ELR (cell line): Measurements from ENCODE around the gene TSPAN6.

Experiments
- DNase-seq: peaks from one replicate; pipeline ENCODE4 v3.0.0-alpha.2; 2015; ENCODE audit warnings: low read depth

The TSPAN6 gene

DNA sequence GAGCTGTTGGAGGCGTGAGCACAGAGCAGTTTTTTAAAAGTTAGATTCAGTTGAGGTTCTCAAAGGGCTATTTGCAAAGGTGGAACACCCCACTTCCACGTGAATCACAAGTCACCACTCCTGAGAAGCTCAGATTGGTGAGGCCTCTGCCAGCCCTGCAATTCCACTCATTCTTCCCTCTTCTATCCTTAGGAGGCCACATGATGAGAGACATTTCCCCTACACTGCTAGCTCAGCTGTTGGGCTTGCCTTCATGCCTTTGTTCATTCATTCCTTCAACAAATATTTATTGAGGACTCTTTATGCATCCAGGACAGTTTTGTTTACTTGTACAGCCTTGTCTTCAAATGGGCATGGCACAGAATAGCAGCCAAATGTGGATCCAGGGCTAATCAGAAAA is 11.1 kb upstream of the TSPAN6 start:
- no peak for DNase-seq

DNA sequence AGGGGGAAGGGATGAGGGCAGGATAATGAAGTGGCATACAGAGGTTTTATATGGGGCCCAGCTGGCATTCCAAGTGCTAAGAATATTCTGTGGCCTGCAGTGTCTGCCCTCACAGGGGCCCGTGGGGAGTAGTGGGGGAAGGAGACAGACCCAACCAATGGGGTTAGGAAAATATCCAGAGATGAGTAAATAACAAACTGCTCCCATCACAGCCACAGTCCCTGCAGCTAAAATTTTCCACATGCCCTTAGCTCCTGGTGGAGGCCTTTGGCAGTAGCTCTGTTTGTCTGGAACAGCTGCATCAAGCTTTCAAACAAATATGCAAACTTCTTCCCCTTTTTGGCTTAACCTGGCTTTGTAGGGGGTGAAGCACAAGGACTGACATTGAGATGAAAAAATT is 10.5 kb upstream of the TSPAN6 start:
- no peak for DNase-seq

DNA sequence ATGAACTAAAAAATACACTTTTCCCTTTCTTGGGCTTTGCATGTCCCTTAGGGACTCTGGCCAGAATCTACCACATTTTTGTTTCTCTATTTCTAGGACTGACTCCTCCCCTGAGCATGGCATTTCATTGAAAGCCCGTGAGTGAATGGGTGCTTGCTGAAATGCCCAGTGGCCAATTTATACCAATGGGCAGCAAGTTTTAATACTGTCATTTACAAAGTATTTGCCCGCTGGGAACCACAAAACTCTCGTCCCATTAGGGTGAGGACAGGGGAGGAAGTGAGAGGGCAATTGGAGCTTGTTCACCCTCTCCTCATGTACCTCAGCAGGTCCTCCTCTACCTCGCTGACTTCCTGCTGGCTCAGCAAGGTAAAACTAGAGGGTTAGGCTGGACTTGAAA is 8.5 kb upstream of the TSPAN6 start:
- peak; percentile 43 for DNase-seq

DNA sequence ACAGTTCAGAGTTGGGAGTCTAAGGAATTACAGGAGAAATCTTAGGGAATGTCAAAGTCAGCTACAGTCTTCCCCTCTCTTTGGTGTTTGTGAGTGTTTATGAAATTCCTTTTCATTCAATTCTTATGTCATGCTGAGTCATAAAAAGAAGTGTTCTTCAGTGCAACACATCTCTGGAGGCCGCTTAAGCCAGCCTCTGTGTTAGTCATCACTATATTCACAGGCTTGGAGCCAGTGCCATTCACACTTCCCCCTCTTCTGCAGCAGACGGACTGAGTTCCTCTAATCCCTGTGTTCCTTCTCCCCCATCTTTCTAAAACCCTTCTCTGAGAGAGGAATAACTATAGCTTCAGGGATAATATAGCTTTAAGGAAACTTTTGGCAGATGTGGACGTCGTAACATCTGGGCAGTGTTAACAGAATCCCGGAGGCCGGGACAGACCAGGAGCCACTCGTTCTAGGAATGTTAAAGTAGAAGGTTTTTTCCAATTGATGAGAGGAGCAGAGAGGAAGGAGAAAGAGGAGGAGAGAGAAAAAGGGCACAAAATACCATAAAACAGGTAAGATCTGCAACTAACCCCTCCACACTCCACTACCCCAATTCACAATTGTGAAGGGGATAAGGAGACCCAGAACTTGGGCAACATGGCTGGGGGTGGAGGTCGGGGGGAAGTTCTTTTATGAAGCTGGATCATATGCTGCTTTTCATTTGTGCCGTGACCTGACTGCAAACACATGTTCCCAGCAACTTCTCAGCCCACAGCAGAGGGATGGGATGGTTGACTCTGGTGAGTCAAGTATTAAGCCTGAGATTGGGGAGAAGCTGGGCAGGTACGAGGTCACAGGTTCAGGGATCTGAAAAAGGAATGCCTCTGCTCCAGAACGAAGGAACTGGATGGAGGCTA is 7.6 kb upstream of the TSPAN6 start, which contains the start of gene SRPX2:
SRPX2 (plus strand) TSS at position 244 of the 905 bp plus-strand sequence. CDS start 2,124 bp downstream, outside the sequence.
- DNase-seq, result peak; percentile 92

DNA sequence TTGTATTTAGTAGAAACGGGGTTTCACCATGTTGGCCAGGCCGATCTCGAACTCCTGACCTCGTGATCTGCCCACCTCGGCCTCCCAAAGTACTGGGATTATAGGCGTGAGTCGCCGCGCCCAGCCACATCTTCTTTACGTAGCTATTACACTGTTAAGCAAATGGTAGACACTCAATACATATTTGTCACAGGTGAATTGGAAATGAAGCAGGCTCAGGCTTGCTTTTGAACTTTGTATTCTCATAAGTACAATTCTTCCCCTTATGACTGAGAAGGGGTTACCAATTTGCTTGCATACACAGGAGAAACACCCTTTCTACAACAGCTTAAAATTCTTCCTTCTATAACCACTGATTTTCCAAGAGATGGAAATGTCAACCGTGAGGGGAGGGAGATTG is 6.6 kb upstream of the TSPAN6 start:
- no peak for DNase-seq

DNA sequence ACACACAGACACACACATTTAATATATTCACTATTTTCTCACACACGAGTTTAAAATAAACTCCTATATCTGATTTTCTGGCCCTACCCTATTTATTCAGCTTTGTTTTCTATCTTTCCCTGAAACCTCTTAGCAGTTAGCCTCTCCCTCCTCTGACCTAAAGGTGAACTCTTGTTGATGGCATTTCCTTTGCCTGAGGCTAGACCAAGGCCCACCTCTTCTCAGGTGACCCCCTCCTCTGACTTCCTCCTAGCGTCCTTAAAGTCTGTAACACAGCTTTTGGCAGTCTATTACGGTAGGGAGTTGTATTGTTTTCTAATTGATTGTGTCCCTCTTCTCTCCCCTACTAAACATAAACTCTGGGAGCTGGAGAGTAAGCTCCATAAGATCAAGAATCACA is 5.7 kb upstream of the TSPAN6 start:
- no peak for DNase-seq

DNA sequence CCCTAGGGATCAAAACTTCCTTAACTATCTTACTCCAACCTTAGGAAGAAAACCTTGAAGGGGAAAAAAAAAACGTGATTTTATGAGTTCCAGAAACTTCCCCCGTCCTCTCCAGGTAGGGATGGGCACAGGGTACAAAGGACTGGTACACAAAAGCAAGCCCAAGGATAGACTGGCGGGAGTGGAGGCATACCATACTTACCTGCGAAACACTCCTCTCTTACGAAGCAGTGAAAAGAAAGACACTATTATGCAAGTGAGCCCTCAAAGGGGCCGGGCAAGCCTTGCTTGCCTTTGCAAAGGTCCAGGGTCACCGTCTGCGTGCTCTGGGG is 651 bp downstream of the TSPAN6 start:
- peak; percentile 14 for DNase-seq

DNA sequence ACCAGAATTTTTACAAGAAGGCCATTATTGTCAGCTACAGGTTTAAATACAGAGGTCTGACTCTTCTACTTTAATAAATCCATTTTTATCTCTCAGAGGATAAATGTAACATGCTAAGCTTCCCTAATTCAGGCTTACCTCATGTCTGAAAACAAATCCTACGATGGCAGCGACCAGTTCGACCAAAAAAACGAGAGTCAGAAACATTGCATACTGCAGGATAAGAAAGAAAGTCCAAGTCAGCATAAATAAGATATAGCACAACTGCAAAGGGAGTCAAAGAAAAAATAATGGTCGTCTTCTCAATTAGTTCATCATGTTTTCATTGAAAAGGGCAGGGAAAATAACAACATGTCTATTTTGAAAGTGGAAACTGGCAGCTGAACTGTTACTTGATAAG is 1.6 kb downstream of the TSPAN6 start:
- no peak for DNase-seq

DNA sequence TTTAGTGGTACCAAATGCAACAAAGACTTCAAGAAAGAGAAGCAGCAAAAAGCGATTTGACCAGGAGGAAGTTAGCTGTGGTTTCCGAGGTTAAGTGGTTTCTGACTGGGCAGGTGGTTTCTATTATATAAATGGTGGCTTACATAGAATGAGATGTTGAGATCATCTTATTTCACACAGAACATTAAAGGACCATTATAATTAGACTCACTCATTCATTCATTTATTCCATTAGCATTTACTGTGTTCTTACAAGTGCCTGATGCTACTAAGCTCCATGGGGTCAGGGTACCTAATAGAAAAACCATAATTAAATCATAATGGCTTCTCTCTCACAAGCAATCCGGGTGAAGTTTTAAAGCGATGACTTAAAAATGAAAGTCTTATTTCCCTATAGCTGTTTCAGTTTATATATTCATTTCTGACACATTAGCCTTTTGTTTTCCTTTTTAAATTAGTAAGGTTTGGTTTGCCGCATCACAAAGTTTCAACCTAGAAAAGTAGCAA is 10.6 kb downstream of the TSPAN6 start:
- DNase-seq, result no peak

DNA sequence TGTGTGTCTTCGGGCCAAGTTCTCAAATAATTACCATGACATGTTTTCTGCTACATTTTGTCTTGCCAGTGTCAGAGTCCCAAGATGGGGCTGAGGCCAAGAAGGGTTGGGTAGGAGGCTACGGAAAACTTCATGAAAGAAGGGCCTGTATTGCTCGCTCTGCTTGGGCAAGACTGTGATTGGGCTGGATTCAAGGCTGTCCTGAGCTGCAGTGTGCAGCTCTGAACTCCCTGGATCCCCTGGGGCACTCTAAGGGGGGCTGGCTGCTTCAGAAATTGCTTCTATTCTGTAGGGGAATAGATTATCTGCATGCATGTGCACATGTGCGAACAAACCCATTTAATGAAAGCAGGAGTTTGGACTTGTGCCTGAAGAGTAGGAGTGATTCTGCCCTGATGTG is 13.6 kb downstream of the TSPAN6 start:
- DNase-seq, result no peak

DNA sequence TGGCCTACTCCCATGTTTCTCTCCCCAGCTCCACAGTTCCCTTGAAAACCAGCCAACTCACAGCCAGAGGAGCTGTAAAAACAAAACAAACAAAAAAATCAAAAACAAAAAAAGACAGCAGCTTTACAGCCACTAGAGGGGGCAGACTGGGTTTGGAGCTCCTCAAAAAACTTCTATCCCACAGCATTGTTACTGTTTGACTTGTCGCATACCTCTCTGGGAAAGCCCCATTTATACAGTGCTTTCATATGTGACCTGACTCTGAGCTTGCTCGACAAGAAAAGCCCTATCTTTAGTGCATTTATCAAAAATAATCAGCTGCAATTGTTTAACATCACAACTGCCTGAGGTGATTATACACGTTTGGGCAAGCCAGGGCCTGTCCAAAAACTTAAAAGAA is 21.6 kb downstream of the TSPAN6 start:
- peak; percentile 63 for DNase-seq

DNA sequence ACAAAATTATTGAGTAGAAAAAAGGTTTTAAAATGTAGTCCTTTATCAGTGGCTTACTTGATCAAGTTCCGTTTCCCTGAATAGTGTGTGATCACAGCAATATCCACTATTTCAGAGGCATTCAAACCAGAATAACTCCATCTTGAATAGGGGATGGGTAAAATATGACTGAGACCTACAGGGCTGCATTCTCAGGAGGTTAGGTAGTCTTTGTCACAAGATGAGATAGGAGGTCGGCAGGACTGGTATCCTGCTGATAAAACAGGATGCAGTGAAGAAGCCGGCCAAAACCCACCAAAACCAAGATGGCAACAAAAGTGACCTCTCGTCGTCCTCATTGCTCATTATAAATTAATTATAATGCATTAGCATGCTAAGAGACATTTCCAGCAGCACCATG is 24.7 kb downstream of the TSPAN6 start:
- DNase-seq, result no peak

DNA sequence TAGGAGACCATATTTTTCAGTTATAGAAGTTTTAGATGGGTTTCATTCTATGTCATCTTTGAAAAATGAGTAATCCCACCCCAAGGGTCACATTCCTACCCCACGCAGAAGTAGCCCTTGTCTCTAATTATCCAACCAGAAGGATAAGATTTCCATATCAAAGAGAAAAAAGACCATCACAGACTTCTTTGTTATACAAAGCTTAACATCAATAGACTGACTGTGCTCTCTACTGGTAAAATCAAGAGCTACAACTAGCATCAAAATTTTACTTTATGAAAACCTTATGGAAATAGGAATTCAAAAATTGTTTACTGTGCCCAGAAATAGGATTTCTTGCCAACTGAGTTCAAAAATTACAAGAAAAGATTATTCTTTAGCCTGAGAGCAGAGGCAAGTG is 27.0 kb downstream of the TSPAN6 start:
- DNase-seq, result peak; percentile 0

DNA sequence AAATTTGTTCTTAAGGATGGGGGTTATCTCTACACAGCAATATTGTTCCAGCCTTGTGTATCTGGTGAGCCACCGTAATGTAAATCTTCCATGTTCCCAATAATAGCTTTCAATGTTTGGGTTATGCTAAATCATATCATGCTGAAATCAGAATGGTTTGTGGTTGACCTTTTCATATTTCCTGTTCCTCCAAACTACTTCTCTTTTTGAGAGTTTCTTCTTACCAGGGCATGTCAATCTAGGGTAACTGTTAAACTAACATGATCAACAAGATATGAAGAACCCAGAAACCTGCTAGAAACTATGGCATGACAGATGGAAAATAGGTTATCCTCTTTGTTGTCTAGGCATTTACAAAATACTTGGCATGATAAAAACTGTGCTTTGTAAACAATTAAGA is 29.9 kb downstream of the TSPAN6 start:
- DNase-seq, result no peak

DNA sequence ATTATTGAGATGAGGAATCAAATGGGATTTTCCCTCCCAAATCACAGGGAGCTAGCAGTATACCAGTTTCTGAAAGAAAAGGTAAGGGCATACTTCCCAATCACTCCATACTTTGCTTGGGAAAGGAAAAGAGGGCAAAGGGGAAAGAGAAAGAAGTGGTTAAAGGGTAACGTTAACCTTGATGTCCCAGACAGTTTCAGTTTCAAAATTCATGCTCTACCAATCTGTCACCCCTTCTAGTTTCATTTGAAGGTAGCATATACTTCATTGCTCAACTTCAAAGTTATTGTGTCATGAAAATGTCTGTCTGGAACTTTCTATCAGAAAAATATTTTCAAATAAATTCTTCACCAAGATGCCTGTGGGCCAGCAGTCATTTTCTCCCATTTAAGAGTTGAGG is 35.8 kb downstream of the TSPAN6 start:
- DNase-seq, result no peak

DNA sequence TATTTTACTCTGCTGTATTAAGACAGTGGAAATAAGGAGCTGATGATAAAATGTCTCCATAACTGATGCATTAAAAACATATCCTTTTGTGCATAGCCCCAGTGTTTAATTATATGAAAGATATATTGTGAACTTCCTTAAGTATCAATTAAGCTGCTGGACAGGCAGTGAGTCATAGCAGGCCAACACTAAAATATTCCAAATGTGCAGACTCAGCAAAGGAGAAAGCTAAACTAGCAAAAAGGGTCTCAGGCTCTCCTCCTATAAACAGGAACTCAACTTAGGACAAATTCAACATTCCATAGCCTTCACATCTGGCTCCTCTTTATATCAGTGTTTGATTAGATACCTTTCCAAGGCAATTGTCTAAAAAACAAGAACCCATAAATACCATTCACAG is 36.3 kb downstream of the TSPAN6 start:
- no peak for DNase-seq

DNA sequence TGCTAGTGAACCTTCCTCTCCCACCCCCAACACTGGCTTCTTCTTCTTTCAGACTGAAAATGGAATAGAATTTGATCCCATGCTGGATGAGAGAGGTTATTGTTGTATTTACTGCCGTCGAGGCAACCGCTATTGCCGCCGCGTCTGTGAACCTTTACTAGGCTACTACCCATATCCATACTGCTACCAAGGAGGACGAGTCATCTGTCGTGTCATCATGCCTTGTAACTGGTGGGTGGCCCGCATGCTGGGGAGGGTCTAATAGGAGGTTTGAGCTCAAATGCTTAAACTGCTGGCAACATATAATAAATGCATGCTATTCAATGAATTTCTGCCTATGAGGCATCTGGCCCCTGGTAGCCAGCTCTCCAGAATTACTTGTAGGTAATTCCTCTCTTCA is 37.1 kb downstream of the TSPAN6 start:
- no peak for DNase-seq

DNA sequence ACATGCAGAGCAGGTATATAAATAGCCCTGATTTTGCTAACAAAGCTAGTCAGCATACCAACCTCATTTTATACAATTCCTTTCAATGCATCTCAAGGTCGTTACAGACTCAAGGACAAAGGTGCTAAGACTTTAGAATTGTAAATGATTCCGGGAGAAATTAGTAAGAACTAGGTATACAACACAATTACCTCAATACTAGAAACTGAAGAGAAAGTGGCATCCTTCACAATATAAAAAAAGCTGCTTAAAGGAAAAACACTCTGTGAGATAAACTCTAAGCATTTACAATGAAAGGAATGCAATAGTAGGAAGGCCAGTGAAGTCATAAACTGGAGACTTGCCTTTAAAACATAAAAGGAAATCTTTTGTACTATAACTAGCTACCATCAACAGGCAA is 40.0 kb downstream of the TSPAN6 start:
- DNase-seq, result no peak

DNA sequence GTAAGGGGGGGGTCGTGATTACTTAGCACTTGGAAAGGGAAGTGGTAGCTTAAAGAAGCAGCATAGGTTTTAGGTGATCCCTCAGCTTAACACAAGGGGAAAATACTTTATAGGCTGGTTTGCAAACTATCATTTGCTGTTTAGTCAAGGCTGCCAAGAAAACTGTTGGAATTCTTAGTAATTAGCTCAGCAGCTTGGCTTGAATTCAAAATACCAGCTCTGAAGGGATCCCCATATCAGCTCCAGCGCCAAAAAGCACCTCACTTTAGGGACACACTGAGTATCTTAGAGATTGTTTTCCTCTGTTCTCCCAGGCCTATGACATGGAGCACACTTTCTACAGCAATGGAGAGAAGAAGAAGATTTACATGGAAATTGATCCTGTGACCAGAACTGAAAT is 43.0 kb downstream of the TSPAN6 start:
- DNase-seq, result no peak

DNA sequence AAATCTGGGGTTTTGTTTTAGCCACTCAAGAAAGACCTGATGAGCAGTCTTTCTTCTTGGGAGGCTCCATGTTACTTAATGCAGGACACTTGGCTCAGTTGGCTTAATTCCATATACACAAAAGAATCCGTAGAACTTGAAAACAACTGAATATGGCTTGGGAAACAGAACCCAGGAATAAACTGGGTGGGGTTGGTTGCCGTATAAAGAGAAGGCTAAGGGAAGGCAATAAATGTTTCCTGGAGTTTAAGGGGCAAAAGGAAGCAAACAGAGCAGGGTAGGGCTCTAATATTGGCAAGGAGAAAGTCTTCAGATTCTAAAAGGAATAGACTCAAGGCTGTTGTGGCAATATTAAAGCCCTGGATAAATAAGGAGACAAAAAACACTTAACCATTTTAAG is 43.5 kb downstream of the TSPAN6 start:
- no peak for DNase-seq

DNA sequence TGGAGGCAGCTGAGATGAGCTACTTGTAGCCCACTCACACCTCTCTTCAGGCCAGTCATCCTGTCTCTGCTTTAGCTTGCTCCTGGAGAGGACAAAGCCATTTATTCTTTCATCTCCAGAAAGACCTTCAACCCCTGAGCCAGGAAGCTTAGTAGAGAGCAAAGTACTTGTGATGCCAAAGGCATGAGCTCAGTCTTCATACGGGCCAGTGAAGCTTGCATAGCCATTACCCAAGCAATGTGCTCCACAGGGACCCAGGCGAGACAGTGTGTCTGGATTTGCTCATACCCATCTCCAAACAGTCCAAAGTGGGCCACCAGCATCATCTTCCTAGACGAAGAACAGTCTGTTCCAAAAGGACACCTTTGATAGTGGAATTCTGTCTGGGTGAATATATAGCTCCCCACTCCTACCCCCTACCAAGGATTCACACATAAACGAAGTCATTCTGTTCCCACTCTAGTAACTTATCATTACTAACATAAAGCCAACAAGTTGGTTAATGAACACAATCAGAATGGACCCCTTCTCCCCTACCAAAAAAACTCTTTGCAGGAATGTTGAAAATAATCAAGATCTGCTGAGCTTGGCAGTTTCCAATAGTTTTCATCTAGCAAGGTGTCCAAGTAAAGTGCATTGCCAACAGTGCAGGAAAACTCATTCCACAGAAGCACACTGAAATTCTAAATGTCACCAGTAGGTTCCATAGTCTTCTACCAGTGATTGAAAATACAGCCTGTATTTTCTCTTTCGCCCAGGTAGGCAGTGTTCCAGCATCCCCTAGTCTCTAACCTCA is 45.2 kb downstream of the TSPAN6 start:
- no peak for DNase-seq

DNA sequence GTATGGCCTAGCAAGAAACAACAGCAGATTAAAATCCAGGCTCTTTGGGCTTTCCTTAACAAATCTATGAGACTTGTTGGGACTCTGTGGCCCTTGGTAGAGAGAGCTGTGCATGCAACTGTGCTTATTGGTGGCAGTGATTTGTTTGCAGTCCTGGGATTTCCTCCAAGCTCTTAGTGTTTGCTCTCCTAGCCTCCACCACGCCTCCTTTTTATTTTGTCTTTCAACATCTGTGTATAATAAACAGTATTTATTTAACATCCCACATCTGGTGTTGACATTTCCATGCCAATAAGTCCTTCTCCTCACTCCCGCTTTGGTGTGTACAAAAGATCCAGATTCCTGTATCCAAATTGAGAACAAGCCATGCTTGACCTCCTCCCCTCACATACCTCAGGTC is 48.7 kb downstream of the TSPAN6 start:
- no peak for DNase-seq

DNA sequence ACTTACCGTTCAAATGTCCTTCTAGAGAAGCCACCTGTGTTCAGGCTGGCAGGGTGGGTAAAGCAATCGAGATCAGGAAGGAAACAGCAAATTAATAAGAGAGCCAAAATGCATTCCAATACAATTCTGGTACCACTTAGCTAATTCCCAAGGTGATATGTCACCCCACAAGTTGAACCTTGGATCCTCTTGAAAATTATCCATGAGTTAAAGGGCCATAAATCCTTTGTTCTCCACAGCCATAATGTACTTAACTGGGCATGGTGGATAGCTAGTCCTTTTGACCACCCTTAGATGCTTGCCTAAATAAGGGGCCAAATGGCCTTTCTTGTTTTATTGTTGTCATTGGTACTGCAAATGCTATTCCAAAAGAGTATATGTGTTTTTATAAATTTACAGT is 49.9 kb downstream of the TSPAN6 start:
- DNase-seq, result no peak
